H1 (cell line): ENCODE measurements around the gene PRIMA1. TPM values are rescaled to one million over a fixed set of nuclear protein-coding genes. Genes with fewer than 3 reads are reported as not detected.

ENCODE experiments used
- CTCF ChIA-PET: fragments of 300-600 bp; sonication (Branson Sonifier 250); formaldehyde crosslinking; loops from one replicate; lab custom pipeline; 2021; ENCODE audit not compliant: partially characterized antibody; lab: Charles Lee
- POLR2A ChIA-PET: fragments of 300-600 bp; sonication (Branson Sonifier 250); formaldehyde crosslinking; loops from one replicate; lab custom pipeline; 2021; ENCODE audit warnings: inconsistent platforms; ENCODE audit not compliant: partially characterized antibody; lab: Charles Lee
- DNase-seq, 2 experiments: peaks; one replicate each; pipeline versions ENCODE4 v3.0.0 to v3.0.0-alpha.2; 2010 to 2022; ENCODE audit warnings: low spot score in 2 of 2, low read depth in 1 of 2, mixed read lengths in 1 of 2
- FAIRE-seq: peaks from 2 replicates; lab custom pipeline; 2011; peaks lifted over from hg19 to GRCh38; lab: Jason Lieb, UNC
- H2AFZ ChIP-seq: 2 replicates; pipeline ENCODE4 v1.8.1; 2012; ENCODE audit warnings: low read length, inconsistent platforms
- H2AK5ac ChIP-seq: 2 replicates; pipeline ENCODE4 v1.6.1; 2013; ENCODE audit warnings: low read depth, low read length
- H2BK120ac ChIP-seq: replicated peaks from 2 replicates; pipeline ENCODE3; 2013; ENCODE audit warnings: low read depth, low read length, inconsistent platforms
- H2BK12ac ChIP-seq: 2 replicates; pipeline ENCODE4 v1.6.1; 2013; ENCODE audit warnings: low read depth, low read length
- H2BK15ac ChIP-seq: 2 replicates; pipeline ENCODE4 v1.6.1; 2013; ENCODE audit warnings: low read length
- H2BK20ac ChIP-seq: 2 replicates; pipeline ENCODE4 v1.6.1; 2013; ENCODE audit warnings: low read length
- H2BK5ac ChIP-seq: 2 replicates; pipeline ENCODE4 v1.6.1; 2013; ENCODE audit warnings: low read depth, low read length
- H3K14ac ChIP-seq: 2 replicates; pipeline ENCODE4 v1.6.1; 2013; ENCODE audit warnings: inconsistent platforms; ENCODE audit not compliant: insufficient read length
- H3K18ac ChIP-seq: 2 replicates; pipeline ENCODE4 v1.6.1; 2013; ENCODE audit warnings: low read length; ENCODE audit errors: extremely low read depth
- H3K23ac ChIP-seq: 2 replicates; pipeline ENCODE4 v1.6.1; 2013; ENCODE audit warnings: inconsistent platforms; ENCODE audit not compliant: insufficient read length
- H3K23me2 ChIP-seq: 2 replicates; pipeline ENCODE4 v1.6.1; 2013; ENCODE audit warnings: low read depth, low read length
- H3K27ac ChIP-seq: 2 replicates; pipeline ENCODE4 v1.6.1; 2011; ENCODE audit warnings: low read depth, low read length, inconsistent platforms
- H3K27me3 ChIP-seq, 4 experiments: replicated peaks in 1 of 4; 1 replicate in 1 of 4; 2 replicates in 3 of 4; pipeline versions ENCODE4 v1.6.1 to v1.8.1; 2011 to 2013; ENCODE audit warnings: low read length in 3 of 4, mild to moderate bottlenecking in 3 of 4, inconsistent platforms in 2 of 4, mixed read lengths in 2 of 4, moderate library complexity in 1 of 4; ENCODE audit not compliant: control insufficient read depth in 3 of 4, insufficient read depth in 3 of 4; ENCODE audit errors: extremely low read depth in 1 of 4
- H3K36me3 ChIP-seq, 4 experiments: 2 replicates each; pipeline versions ENCODE4 v1.6.1 to v1.8.1; 2011 to 2013; ENCODE audit warnings: mild to moderate bottlenecking in 4 of 4, low read length in 3 of 4, moderate library complexity in 2 of 4, control low read depth in 1 of 4, inconsistent platforms in 1 of 4; ENCODE audit not compliant: insufficient read depth in 4 of 4, control insufficient read depth in 2 of 4
- H3K4ac ChIP-seq: replicated peaks from 2 replicates; pipeline ENCODE3; 2013; ENCODE audit warnings: low read length, low read depth, mixed read lengths, inconsistent platforms; ENCODE audit not compliant: insufficient read length
- H3K4me1 ChIP-seq, 4 experiments: replicated peaks in 1 of 4; 1 replicate in 1 of 4; 2 replicates in 3 of 4; pipeline versions ENCODE4 v1.6.1 to v1.8.1; 2011 to 2013; ENCODE audit warnings: low read length in 3 of 4, inconsistent platforms in 2 of 4, mixed read lengths in 1 of 4; ENCODE audit not compliant: insufficient read depth in 4 of 4, control insufficient read depth in 3 of 4
- H3K4me2 ChIP-seq, 2 experiments: 2 replicates each; pipeline versions ENCODE4 v1.6.1 to v1.8.1; 2011 to 2013; ENCODE audit warnings: low read depth in 2 of 2, low read length in 2 of 2, control low read depth in 1 of 2, inconsistent platforms in 1 of 2, mild to moderate bottlenecking in 1 of 2; ENCODE audit not compliant: insufficient read depth in 1 of 2
- H3K4me3 ChIP-seq, 4 experiments: fragments of 200-600, 300-600 bp in 1 of 4; sonication (generic), shearing (Covaris generic), sonication (Bioruptor Twin) in 1 of 4; 2 replicates each; pipeline versions ENCODE4 v1.5.1 to v1.8.1; 2011 to 2016; ENCODE audit warnings: low read length in 4 of 4, low read depth in 3 of 4, control low read depth in 2 of 4, inconsistent platforms in 2 of 4, mild to moderate bottlenecking in 2 of 4, mixed read lengths in 1 of 4, moderate library complexity in 1 of 4; ENCODE audit not compliant: insufficient read depth in 2 of 4; ENCODE audit errors: extremely low read depth in 1 of 4
- H3K56ac ChIP-seq: replicated peaks from 2 replicates; pipeline ENCODE3; 2013; ENCODE audit warnings: low read depth, mild to moderate bottlenecking, mixed read lengths, low read length, inconsistent platforms; ENCODE audit not compliant: insufficient read length
- H3K79me1 ChIP-seq: 2 replicates; pipeline ENCODE4 v1.6.1; 2013; ENCODE audit warnings: low read depth, low read length, control low read depth
- H3K79me2 ChIP-seq, 2 experiments: 2 replicates each; pipeline versions ENCODE4 v1.6.1 to v1.8.1; 2012 to 2013; ENCODE audit warnings: low read length in 2 of 2, mild to moderate bottlenecking in 2 of 2, inconsistent platforms in 1 of 2; ENCODE audit not compliant: insufficient read depth in 2 of 2, control insufficient read depth in 1 of 2
- H3K9ac ChIP-seq, 4 experiments: replicated peaks in 1 of 4; 1 replicate in 1 of 4; 2 replicates in 3 of 4; pipeline versions ENCODE4 v1.6.1 to v1.8.1; 2011 to 2013; ENCODE audit warnings: low read depth in 3 of 4, low read length in 3 of 4, control low read depth in 2 of 4, mild to moderate bottlenecking in 2 of 4, moderate library complexity in 2 of 4, inconsistent platforms in 1 of 4; ENCODE audit errors: extremely low read depth in 1 of 4
- H3K9me3 ChIP-seq, 2 experiments: 2 replicates each; pipeline versions ENCODE4 v1.6.1 to v1.8.1; 2012 to 2013; ENCODE audit warnings: mild to moderate bottlenecking in 2 of 2, moderate library complexity in 2 of 2, control low read depth in 1 of 2, inconsistent platforms in 1 of 2, low read depth in 1 of 2, low read length in 1 of 2, mixed read lengths in 1 of 2; ENCODE audit not compliant: insufficient read depth in 2 of 2
- H4K20me1 ChIP-seq, 2 experiments: replicated peaks in 1 of 2; 2 replicates each; pipeline versions ENCODE3 to v1.8.1; 2011 to 2013; ENCODE audit warnings: inconsistent platforms in 2 of 2, low read length in 2 of 2, mild to moderate bottlenecking in 1 of 2; ENCODE audit not compliant: insufficient read depth in 2 of 2, control insufficient read depth in 1 of 2
- H4K5ac ChIP-seq: 2 replicates; pipeline ENCODE4 v1.6.1; 2013; ENCODE audit warnings: low read length, low read depth, mixed read lengths, inconsistent platforms; ENCODE audit not compliant: insufficient read length
- H4K8ac ChIP-seq: 2 replicates; pipeline ENCODE4 v1.8.0; 2013; ENCODE audit warnings: mild to moderate bottlenecking, moderate library complexity, low read length, inconsistent platforms; ENCODE audit not compliant: insufficient read depth; ENCODE audit errors: extremely low read depth
- H4K91ac ChIP-seq: replicated peaks from 2 replicates; pipeline ENCODE3; 2013; ENCODE audit warnings: low read length, mixed read lengths, inconsistent platforms; ENCODE audit not compliant: insufficient read length
- HDAC6 ChIP-seq: IDR thresholded peaks from one replicate; pipeline ENCODE4 v1.7.1; 2012; ENCODE audit warnings: low read depth, mild to moderate bottlenecking, inconsistent platforms, low read length, moderate library complexity
- RNF2 ChIP-seq: fragments of 200-900, 300-1000 bp; sonication (generic); IDR thresholded peaks from 2 replicates; pipeline ENCODE4 v1.7.1; 2016; ENCODE audit warnings: borderline replicate concordance, low read depth, mild to moderate bottlenecking, antibody characterized with exemption, low read length; ENCODE audit not compliant: poor library complexity, severe bottlenecking; ENCODE audit errors: missing control alignments
- WGBS, 2 experiments: shearing (Covaris generic) in 1 of 2; methylation state at CpG; one replicate each; pipeline versions ENCODE4 v1.1.6 to v1.1.7; 2013 to 2015; ENCODE audit warnings: low lambda C conversion rate in 2 of 2, mixed read lengths in 2 of 2, inconsistent platforms in 1 of 2, low coverage in 1 of 2, missing lambda C conversion rate in 1 of 2; ENCODE audit not compliant: insufficient replicate concordance in 2 of 2, insufficient coverage in 1 of 2, insufficient read length in 1 of 2; ENCODE audit errors: extremely low coverage in 1 of 2, missing lambda C conversion rate in 1 of 2; 5-methylcytosine and 5-hydroxymethylcytosine counted together
- polyA plus RNA-seq, 7 experiments: library from polyadenylated mRNA; depleted of rRNA in 3 of 7; stranded (reverse) in 5 of 7; unstranded in 2 of 7; fragments of >200 nt in 5 of 7; fragments of 200-250 nt in 2 of 7; gene quantifications; 1 replicate in 5 of 7; 2 replicates in 1 of 7; 4 replicates in 1 of 7; pipeline versions ENCODE4 v1.2.1 to v1.2.3, GENCODE V29; 2011 to 2013; ENCODE audit warnings: missing spikeins in 2 of 7, mixed read lengths in 2 of 7
- total RNA-seq: library from RNA; stranded (reverse); fragmentation: NEBNext Ultra II Directional; extraction: Animal tissue kit (Norgen Biotek cat#: 25700); gene quantifications from 2 replicates; pipeline ENCODE4 v1.2.1, GENCODE V29; 2021

PRIMA1 gene
- total and polyA plus RNA-seq, 2 of the 8 experiments (the other 6 are each of a cell fraction or from before 2014, with no cell fraction given) = 2.8 to 4.5 TPM

GRCh38 chr14:93685121-93685895, 103.0 kb downstream of the PRIMA1 start:
- no peak overlapping the region for H3K27ac ChIP-seq
- H3K27me3 ChIP-seq = no peaks in the 10 kb centered on the region
- no peak overlapping the region for H2AFZ ChIP-seq
- H3K56ac ChIP-seq = no peak overlapping the region
- H3K18ac ChIP-seq = no peak overlapping the region
- H2BK15ac ChIP-seq = no peak overlapping the region
- no peaks in the 10 kb centered on the region for H4K20me1 ChIP-seq
- no peaks in the 10 kb centered on the region for H3K9me3 ChIP-seq
- no peak overlapping the region for H2BK20ac ChIP-seq
- POLR2A ChIA-PET = interaction anchor here (0.9 kb wide), 1 partner anchor 75 kb away, joined by 3 read pairs; no protein-coding TSS in a partner anchor
- H3K14ac ChIP-seq = no peak overlapping the region
- H3K23me2 ChIP-seq = peaks cover 5% of the 10 kb centered on the region
- no peak for TF ChIP-seq RNF2
- TF ChIP-seq HDAC6 = no peak
- TF ChIP-seq, all 59 proteins: peak for 0
- no peak overlapping the region for H3K23ac ChIP-seq
- H3K4me1 ChIP-seq = peaks cover 8 to 31% (median 21%) of the 10 kb centered on the region in 4 experiments
- WGBS, 2 experiments = 87% methylated on average over 13 of the region's 13 CpGs; no CpG with 5 or more reads in 1 of the 2 experiments
- no peak overlapping the region for H3K9ac ChIP-seq
- H2BK120ac ChIP-seq = no peak overlapping the region
- no peak overlapping the region for H4K5ac ChIP-seq
- H3K79me2 ChIP-seq = no peaks in the 10 kb centered on the region
- H3K4me2 ChIP-seq = no peak overlapping the region
- H3K79me1 ChIP-seq = no peaks in the 10 kb centered on the region
- H3K36me3 ChIP-seq = no peaks in the 10 kb centered on the region
- DNase-seq (no peak), FAIRE-seq (no peak)
- no peak overlapping the region for H3K4me3 ChIP-seq
- no peak overlapping the region for H4K91ac ChIP-seq
- no peak overlapping the region for H2BK12ac ChIP-seq
- H2AK5ac ChIP-seq = no peak overlapping the region
- no peak overlapping the region for H4K8ac ChIP-seq
- CTCF ChIA-PET = no interaction called here
- no peak overlapping the region for H3K4ac ChIP-seq
- H2BK5ac ChIP-seq = no peak overlapping the region
